Progenitor cell of endocrine pancreas (in vitro differentiated cells): ENCODE data around the gene TRIP6. TPM values are rescaled to one million over a fixed set of nuclear protein-coding genes. Genes with fewer than 3 reads are reported as not detected.
A peak's percentile ranks its signal among the peaks of the same experiment; 100 is the strongest.

Experiments
- DNase-seq: peaks from one replicate; pipeline ENCODE4 v3.0.0; 2021; ENCODE audit warnings: low spot score; ENCODE audit not compliant: unreplicated experiment
- H3K27ac Mint-ChIP-seq: 2 replicates; pipeline ENCODE4 v1.8.0; 2021; ENCODE audit warnings: mild to moderate bottlenecking, moderate library complexity, mixed read lengths
- H3K27me3 Mint-ChIP-seq: 2 replicates; pipeline ENCODE4 v1.8.0; 2021; ENCODE audit warnings: mixed read lengths
- H3K36me3 Mint-ChIP-seq: 2 replicates; pipeline ENCODE4 v1.8.0; 2022; ENCODE audit warnings: mixed read lengths; ENCODE audit not compliant: insufficient read depth
- H3K4me1 Mint-ChIP-seq: 2 replicates; pipeline ENCODE4 v1.8.0; 2021; ENCODE audit warnings: low read depth, mixed read lengths
- H3K4me3 Mint-ChIP-seq: 2 replicates; pipeline ENCODE4 v1.8.0; 2021; ENCODE audit warnings: low read depth, mild to moderate bottlenecking, moderate library complexity, mixed read lengths
- H3K9me3 Mint-ChIP-seq: 2 replicates; pipeline ENCODE4 v1.8.0; 2021; ENCODE audit warnings: low read depth, mixed read lengths
- CTCF ChIP-seq: fragments of 200-600 bp; sonication (generic); IDR thresholded peaks from one replicate; pipeline ENCODE4 v1.5.0; 2021; ENCODE audit warnings: antibody characterized with exemption, mild to moderate bottlenecking; ENCODE audit not compliant: unreplicated experiment
- total RNA-seq: library from RNA; stranded (reverse); gene quantifications from 2 replicates; pipeline ENCODE4 v1.2.1, GENCODE V29; 2021

Gene TRIP6
- total RNA-seq, 1 donor from 2014 or later, result 76.9 TPM

- H3K4me3 Mint-ChIP-seq, result no peak overlapping the region
- no peaks in the 10 kb centered on the region for H3K27me3 Mint-ChIP-seq
- peak overlapping the region; percentile 65 for H3K27ac Mint-ChIP-seq
- no peaks in the 10 kb centered on the region for H3K9me3 Mint-ChIP-seq
- no peak for DNase-seq
- TF ChIP-seq CTCF, result no peak
- H3K36me3 Mint-ChIP-seq, result peaks cover 39% of the 10 kb centered on the region
- H3K4me1 Mint-ChIP-seq, result peaks cover 21% of the 10 kb centered on the region
These were observed 19.8 kb downstream of the TRIP6 start for GRCh38 chr7:100886936-100887515.

GRCh38 chr7:100887516-100888290, 20.5 kb downstream of the TRIP6 start:
- TF ChIP-seq CTCF, result no peak
- H3K4me1 Mint-ChIP-seq, result peaks cover 22% of the 10 kb centered on the region
- no peak overlapping the region for H3K4me3 Mint-ChIP-seq
- no peak overlapping the region for H3K27ac Mint-ChIP-seq
- peaks cover 35% of the 10 kb centered on the region for H3K36me3 Mint-ChIP-seq
- no peaks in the 10 kb centered on the region for H3K9me3 Mint-ChIP-seq
- DNase-seq, result no peak
- H3K27me3 Mint-ChIP-seq, result no peaks in the 10 kb centered on the region

- peaks cover 32% of the 10 kb centered on the region for H3K36me3 Mint-ChIP-seq
- peak overlapping the region; percentile 68 for H3K4me3 Mint-ChIP-seq
- no peak for DNase-seq
- H3K9me3 Mint-ChIP-seq, result no peaks in the 10 kb centered on the region
- no peaks in the 10 kb centered on the region for H3K27me3 Mint-ChIP-seq
- peaks cover 22% of the 10 kb centered on the region for H3K4me1 Mint-ChIP-seq
- H3K27ac Mint-ChIP-seq, result peak overlapping the region; percentile 73
- TF ChIP-seq CTCF, result no peak
These were observed 21.3 kb downstream of the TRIP6 start for GRCh38 chr7:100888291-100888987.

GRCh38 chr7:100888988-100889750, 22.0 kb downstream of the TRIP6 start, which contains the start of gene UFSP1:
Gene UFSP1 (minus strand): TSS chr7:100889715. CDS start chr7:100889271, 444 bp downstream.
- Mint-ChIP-seq H3K4me1 (peaks cover 24% of the 10 kb centered on the region), H3K36me3 (peaks cover 28% of the 10 kb centered on the region), H3K27me3 (no peaks in the 10 kb centered on the region), H3K4me3 (peak within 1 kb of the TSS; percentile 80), H3K9me3 (no peaks in the 10 kb centered on the region), H3K27ac (peak within 1 kb of the TSS; percentile 99)
- DNase-seq, result peak; percentile 56
- TF ChIP-seq CTCF, result peak; percentile 20
